K562 (cell line): ENCODE measurements around the gene RERE. TPM values are rescaled to one million over a fixed set of nuclear protein-coding genes. Genes with fewer than 3 reads are reported as not detected.
A peak's percentile ranks its signal among the peaks of the same experiment; 100 is the strongest.

Experiments used
- CBX3 ChIP-seq, 2 experiments: IDR thresholded peaks; 1 replicate in 1 of 2; 2 replicates in 1 of 2; pipeline ENCODE4 v1.6.1; 2012; ENCODE audit warnings: inconsistent platforms in 2 of 2, low read length in 2 of 2, borderline replicate concordance in 1 of 2, control low read depth in 1 of 2
- CEBPB ChIP-seq: fragments of 450-650 bp; IDR thresholded peaks from 2 replicates; pipeline ENCODE4 v1.6.1; 2016; ENCODE audit warnings: missing genetic modification characterization, missing compliant biosample characterization
- FOXK2 ChIP-seq, 2 experiments: fragments of 450-650 bp; IDR thresholded peaks in 1 of 2; conservative IDR thresholded peaks in 1 of 2; 2 replicates each; pipeline ENCODE4 v1.6.1; 2016; ENCODE audit warnings: low read depth in 2 of 2, mild to moderate bottlenecking in 1 of 2
- HDAC2 ChIP-seq: fragments of 450-650 bp; IDR thresholded peaks from 2 replicates; pipeline ENCODE4 v1.6.1; 2016; ENCODE audit warnings: mild to moderate bottlenecking
- IFI16 ChIP-seq: fragments of 250-450 bp; sonication (Bioruptor Pico); IDR thresholded peaks from 2 replicates; pipeline ENCODE4 v2.1.2; 2022; ENCODE audit warnings: mild to moderate bottlenecking, inconsistent platforms
- KLF13 ChIP-seq: fragments of 450-650 bp; IDR thresholded peaks from 2 replicates; pipeline ENCODE4 v1.6.1; 2016; ENCODE audit warnings: missing genetic modification characterization, low read depth, mild to moderate bottlenecking, missing compliant biosample characterization, moderate library complexity, borderline replicate concordance
- KLF6 ChIP-seq: fragments of 250-450 bp; sonication (Bioruptor Pico); IDR thresholded peaks from 2 replicates; pipeline ENCODE4 v1.4.0; 2020; ENCODE audit warnings: mild to moderate bottlenecking, moderate library complexity, borderline replicate concordance
- RERE ChIP-seq: sonication (generic); formaldehyde crosslinking; IDR thresholded peaks from 2 replicates; pipeline ENCODE4 v1.8.0; 2023; ENCODE audit warnings: missing genetic modification reagents, mild to moderate bottlenecking, borderline replicate concordance
- RFX1 ChIP-seq: fragments of 450-650 bp; IDR thresholded peaks from 2 replicates; pipeline ENCODE4 v1.6.1; 2016; ENCODE audit warnings: mild to moderate bottlenecking, moderate library complexity
- ZNF239 ChIP-seq: fragments of 250-450 bp; sonication (Bioruptor Pico); IDR thresholded peaks from 2 replicates; pipeline ENCODE4 v1.4.0; 2020; ENCODE audit warnings: mild to moderate bottlenecking
- ZNF518B ChIP-seq: fragments of 250-450 bp; sonication (Bioruptor Pico); IDR thresholded peaks from 2 replicates; pipeline ENCODE4 v1.5.0; 2021; ENCODE audit warnings: mild to moderate bottlenecking, moderate library complexity
- polyA plus RNA-seq, 8 experiments: library from polyadenylated mRNA; depleted of rRNA in 4 of 8; stranded (reverse) in 5 of 8; unstranded in 3 of 8; fragments of >200 nt; fragmentation: Nextera tagmentation in 2 of 8; fragmentation: Illumina TruSeq in 1 of 8; extraction: Ambion mirVana in 2 of 8; extraction: Trizol in 1 of 8; gene quantifications; 2 replicates each; pipeline versions ENCODE4 v1.2.1 to v1.2.3, GENCODE V29; 2011 to 2014; ENCODE audit warnings: inconsistent platforms in 1 of 8, missing spikeins in 1 of 8
- total RNA-seq, 7 experiments: library from RNA; depleted of rRNA in 6 of 7; stranded (reverse); fragments of >200 nt in 6 of 7; fragmentation: Illumina TruSeq in 2 of 7; extraction: Trizol in 2 of 7; gene quantifications; 2 replicates each; pipeline versions ENCODE4 v1.2.1 to v1.2.3, GENCODE V29; 2011 to 2021; ENCODE audit warnings: low replicate concordance in 1 of 7
- TF ChIP-seq, protein P1 (sequence below): fragments of 450-650 bp; formaldehyde crosslinking; IDR thresholded peaks from 2 replicates; pipeline ENCODE4 v1.4.0; 2020; ENCODE audit warnings: mild to moderate bottlenecking, moderate library complexity
- TF ChIP-seq, protein P2 (sequence below): sonication (generic); formaldehyde crosslinking; IDR thresholded peaks from 2 replicates; pipeline ENCODE4 v1.8.0; 2022; ENCODE audit warnings: missing genetic modification reagents, mild to moderate bottlenecking, borderline replicate concordance

RERE gene
- total and polyA plus RNA-seq, 9 of the 15 experiments (the other 6 are each of a cell fraction or from before 2014, with no cell fraction given) = 3.0 to 51.5 (median 13.4) TPM

DNA sequence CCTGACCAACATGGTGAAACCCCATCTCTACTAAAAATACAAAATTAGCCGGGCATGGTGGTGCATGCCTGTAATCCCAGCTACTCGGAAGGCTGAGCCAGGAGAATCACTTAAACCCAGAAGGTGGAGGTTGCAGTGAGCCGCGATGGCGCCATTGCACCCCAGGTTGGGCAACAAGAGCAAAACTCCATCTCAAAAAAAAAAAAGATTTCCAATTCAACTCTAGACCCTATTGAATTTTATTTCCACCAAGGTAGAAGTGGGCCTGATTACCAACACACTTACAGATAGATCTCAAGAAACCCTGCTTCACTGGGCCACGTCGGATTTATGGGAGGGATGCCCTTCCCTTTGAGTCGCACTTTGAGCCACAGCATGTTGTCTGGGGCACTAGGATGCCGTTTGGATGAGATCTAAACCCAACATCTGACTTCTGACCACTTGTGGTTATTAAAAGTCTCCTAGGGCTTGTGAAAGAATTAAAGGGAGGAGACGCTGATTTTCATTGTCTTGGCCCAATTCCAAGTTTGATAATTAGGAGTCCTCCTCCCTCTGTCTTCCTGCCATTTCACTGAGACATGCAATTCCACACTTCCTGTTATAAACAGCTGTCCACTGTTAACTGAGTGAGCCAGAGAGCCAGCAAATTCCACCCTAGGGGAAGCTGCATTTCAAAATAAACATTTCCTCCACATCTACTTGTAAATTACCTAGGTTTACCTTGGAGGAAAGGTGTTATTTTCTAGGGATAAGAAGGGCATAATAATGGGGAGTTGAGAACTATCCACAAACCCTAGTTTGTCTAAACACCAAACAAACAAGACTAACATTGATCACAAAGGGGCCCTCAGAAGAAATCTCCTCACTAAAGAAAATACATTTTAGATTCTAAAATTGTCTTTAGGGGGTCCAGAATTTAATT is 5.2 kb upstream of the RERE start (continued):
- no peak for TF ChIP-seq ZNF239 (CRISPR knock-in tag)
- TF ChIP-seq IFI16 (CRISPR knock-in tag) = no peak
- peak; percentile 72 for TF ChIP-seq CEBPB (tag)
- TF ChIP-seq, protein P1, sequence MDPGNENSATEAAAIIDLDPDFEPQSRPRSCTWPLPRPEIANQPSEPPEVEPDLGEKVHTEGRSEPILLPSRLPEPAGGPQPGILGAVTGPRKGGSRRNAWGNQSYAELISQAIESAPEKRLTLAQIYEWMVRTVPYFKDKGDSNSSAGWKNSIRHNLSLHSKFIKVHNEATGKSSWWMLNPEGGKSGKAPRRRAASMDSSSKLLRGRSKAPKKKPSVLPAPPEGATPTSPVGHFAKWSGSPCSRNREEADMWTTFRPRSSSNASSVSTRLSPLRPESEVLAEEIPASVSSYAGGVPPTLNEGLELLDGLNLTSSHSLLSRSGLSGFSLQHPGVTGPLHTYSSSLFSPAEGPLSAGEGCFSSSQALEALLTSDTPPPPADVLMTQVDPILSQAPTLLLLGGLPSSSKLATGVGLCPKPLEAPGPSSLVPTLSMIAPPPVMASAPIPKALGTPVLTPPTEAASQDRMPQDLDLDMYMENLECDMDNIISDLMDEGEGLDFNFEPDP (CRISPR knock-in tag) = no peak
- no peak for TF ChIP-seq KLF13
- TF ChIP-seq RFX1 = no peak
- no peak for TF ChIP-seq RERE (CRISPR knock-in tag)
- TF ChIP-seq CBX3 (IDR thresholded peaks at IDR 0.05; ENCODE audit: borderline replicate concordance in 1 of 2, low read length in 2 of 2) = no peak
- TF ChIP-seq KLF6 (CRISPR knock-in tag) = no peak
- TF ChIP-seq ZNF518B (CRISPR knock-in tag) = no peak
- peak; percentile 75 for TF ChIP-seq HDAC2
- TF ChIP-seq, protein P2, sequence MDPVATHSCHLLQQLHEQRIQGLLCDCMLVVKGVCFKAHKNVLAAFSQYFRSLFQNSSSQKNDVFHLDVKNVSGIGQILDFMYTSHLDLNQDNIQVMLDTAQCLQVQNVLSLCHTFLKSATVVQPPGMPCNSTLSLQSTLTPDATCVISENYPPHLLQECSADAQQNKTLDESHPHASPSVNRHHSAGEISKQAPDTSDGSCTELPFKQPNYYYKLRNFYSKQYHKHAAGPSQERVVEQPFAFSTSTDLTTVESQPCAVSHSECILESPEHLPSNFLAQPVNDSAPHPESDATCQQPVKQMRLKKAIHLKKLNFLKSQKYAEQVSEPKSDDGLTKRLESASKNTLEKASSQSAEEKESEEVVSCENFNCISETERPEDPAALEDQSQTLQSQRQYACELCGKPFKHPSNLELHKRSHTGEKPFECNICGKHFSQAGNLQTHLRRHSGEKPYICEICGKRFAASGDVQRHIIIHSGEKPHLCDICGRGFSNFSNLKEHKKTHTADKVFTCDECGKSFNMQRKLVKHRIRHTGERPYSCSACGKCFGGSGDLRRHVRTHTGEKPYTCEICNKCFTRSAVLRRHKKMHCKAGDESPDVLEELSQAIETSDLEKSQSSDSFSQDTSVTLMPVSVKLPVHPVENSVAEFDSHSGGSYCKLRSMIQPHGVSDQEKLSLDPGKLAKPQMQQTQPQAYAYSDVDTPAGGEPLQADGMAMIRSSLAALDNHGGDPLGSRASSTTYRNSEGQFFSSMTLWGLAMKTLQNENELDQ = no peak
- peak; percentile 38 to 48; a peak in 1 of 4 replicates for TF ChIP-seq FOXK2 (conservative IDR thresholded peaks at IDR 0.05 in 1 of 2, IDR thresholded peaks at IDR 0.05 in 1 of 2; ENCODE audit: low read depth in 2 of 2)
